Measurements from ENCODE around the gene INSYN2B.

Gene INSYN2B

DNA sequence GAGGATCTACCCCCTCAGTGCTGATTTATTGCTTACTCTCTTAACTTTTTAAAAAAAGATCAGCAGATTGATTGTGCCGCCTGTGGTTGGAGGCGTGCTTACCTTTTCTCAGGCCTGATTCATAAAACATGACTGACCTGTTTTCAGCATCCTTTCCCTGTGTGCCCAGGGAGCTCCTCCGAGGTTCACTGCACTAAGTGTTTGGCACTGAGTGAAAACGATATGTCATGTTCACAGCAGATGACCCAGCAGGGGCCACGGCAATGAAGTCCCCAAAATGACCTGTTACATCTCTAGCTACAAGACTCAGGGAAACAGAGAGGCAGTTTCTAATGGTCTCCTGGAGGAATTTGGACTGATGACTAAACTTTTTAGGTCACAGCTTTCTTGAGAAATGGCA lies 69.9 kb downstream of the INSYN2B start:
- TF ChIP-seq, protein P1, sequence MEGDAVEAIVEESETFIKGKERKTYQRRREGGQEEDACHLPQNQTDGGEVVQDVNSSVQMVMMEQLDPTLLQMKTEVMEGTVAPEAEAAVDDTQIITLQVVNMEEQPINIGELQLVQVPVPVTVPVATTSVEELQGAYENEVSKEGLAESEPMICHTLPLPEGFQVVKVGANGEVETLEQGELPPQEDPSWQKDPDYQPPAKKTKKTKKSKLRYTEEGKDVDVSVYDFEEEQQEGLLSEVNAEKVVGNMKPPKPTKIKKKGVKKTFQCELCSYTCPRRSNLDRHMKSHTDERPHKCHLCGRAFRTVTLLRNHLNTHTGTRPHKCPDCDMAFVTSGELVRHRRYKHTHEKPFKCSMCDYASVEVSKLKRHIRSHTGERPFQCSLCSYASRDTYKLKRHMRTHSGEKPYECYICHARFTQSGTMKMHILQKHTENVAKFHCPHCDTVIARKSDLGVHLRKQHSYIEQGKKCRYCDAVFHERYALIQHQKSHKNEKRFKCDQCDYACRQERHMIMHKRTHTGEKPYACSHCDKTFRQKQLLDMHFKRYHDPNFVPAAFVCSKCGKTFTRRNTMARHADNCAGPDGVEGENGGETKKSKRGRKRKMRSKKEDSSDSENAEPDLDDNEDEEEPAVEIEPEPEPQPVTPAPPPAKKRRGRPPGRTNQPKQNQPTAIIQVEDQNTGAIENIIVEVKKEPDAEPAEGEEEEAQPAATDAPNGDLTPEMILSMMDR (IDR thresholded peaks at IDR 0.05; ENCODE audit: low read depth, low read length): no peak
- no peak for DNase-seq (ENCODE audit: extremely low read depth, low read depth)

DNA sequence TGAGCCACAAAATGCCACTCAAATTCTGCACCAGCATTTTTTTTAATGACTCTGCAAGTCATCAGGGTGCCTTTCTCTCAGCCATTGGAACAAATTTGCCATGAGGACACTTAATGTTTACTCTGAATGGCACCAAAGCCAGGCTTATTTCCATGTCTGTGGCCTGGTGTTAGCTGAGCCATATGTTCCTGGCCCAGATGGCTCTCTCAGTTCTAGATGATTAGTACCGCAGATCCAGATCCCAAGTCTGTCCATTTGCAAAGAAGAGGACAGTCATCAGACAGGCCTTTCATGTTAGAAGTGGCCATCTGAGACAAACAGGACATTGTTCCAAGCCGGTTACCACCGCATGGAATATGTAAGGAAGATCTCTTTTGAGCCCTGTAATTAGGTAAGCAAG lies 70.3 kb downstream of the INSYN2B start:
- no peak for DNase-seq (ENCODE audit: extremely low read depth, low read depth)
- TF ChIP-seq, protein P1 (IDR thresholded peaks at IDR 0.05; ENCODE audit: low read depth, low read length): no peak

DNA sequence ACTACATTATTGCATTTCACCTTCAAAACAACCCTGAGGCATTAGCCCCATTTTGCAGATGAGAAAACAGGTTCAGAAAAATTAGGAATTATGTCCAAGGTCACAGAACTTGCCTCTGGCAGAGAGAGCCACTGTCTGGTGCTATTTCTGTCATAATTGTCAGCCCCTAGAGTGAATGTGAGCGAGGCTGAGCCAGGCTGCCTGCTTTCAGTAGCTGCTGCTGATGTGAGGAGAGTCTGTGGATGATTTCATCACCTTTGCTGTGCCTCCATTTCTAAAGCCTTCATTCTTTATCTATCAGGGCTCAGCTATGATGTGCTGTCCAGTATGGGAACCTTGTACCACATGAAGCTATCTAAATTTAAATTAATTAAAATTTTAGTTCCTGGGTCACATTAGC lies 71.4 kb downstream of the INSYN2B start:
- TF ChIP-seq, protein P1 (IDR thresholded peaks at IDR 0.05; ENCODE audit: low read depth, low read length): no peak
- no peak for DNase-seq (ENCODE audit: extremely low read depth, low read depth)

DNA sequence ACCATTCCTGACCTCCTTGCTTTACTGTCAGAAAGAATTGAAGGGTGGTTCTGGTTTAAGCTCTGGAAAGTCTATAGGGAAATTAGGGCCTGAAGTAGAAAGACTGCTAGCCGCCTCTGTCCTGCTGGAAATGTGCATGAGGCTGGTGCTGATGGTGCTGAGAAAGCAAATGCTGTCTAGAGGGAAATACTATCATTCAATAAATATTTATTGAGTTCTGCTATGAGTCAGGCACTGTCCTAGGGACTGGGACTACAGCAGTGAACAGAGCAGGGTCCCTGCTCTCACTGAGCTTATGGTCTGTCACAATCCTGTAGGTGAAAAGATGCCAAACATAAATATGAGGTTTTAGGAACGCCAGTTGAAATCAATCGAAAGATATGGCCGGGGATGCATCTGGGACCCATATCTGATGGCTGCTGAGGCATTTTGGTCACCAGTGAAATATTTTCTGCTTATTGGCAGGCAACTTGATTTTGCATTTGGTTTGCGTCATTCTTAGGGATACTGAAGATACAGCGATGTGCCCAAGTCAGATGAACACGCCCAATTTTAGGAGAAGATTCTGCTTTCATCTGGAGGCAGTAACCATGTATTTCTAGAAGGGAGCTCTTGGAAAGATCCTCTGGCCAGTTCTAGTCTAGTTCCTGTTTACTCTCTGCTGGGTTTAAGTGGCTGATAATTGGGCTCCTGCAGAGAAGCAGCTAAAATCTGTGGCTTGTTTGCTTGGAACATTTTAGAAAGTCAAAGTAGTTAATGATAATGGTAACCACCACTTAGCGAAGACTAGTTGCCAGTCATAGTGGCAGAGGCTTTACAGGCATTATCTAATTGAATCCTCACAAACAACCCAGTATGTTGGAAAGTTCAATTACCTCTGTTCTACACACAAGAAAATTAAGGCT lies 73.3 kb downstream of the INSYN2B start:
- TF ChIP-seq, protein P1 (IDR thresholded peaks at IDR 0.05; ENCODE audit: low read depth, low read length): no peak
- DNase-seq (ENCODE audit: extremely low read depth, low read depth): peak; percentile 15

DNA sequence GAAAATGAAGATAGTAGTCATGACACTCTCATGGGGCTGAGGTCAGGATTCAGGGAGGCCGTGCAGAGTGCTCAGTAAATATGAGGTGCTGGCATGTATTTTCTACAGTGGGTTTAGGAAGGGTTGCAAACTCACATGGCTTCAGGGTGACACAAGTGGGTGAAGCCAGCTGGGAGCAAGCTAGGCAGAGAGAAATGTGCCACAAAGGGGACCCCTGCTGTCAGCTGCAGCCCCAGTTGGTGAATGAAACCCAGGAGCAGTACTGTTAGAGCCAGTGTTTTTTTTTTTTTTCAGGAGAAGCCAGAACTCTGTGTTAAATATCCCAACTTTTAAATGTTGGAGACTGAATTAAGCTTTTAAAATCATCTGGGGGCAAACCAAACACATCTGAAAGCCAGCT lies 75.3 kb downstream of the INSYN2B start:
- TF ChIP-seq, protein P1 (IDR thresholded peaks at IDR 0.05; ENCODE audit: low read depth, low read length): no peak
- no peak for DNase-seq (ENCODE audit: extremely low read depth, low read depth)

DNA sequence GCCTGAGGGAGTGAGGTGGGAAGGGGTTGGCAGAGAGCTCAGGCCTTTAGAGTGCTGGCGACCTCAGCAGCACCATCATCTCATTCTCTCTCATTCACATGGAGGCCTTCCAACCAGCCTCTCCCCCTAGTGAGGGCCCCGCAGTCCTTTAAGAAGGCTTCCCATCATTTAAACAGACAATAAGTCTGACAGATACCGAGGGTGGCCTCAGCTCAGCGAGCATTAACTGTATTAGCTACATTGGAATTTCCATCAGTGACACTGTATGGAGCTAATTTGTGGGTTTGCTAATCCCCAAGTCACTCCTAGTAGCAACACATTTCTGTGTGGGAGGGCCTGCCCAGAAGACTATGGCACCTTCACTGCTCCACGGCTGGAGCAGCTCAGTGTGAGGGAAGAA lies 75.8 kb downstream of the INSYN2B start:
- TF ChIP-seq, protein P1 (IDR thresholded peaks at IDR 0.05; ENCODE audit: low read depth, low read length): no peak
- no peak for DNase-seq (ENCODE audit: extremely low read depth, low read depth)

DNA sequence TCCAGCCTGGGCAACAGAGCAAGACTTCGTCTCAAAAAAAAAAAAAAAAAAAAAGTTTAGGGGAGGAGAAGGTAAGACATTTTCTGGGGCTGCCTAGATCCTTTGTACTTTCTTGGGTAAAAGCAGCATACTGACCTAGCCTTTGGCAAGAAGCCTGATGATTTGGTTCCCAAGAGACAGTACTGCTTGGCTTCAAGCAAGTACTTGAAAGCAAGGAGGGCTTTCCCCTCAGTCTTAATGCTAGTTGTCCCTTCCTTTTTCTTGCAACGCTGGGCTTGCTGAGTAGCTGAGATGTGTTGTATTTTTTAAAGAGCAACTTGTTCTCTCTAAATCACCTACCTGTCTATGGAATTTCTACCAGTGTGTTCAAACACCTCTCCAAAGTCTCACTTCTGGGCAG lies 76.2 kb downstream of the INSYN2B start:
- DNase-seq (ENCODE audit: extremely low read depth, low read depth): peak; percentile 16
- TF ChIP-seq, protein P1 (IDR thresholded peaks at IDR 0.05; ENCODE audit: low read depth, low read length): no peak
